Hepatocyte (in vitro differentiated cells): Measurements from ENCODE around the gene KIF13A. TPM values are rescaled to one million over a fixed set of nuclear protein-coding genes. Genes with fewer than 3 reads are reported as not detected.

Experiments used
- DNase-seq: peaks from one replicate; pipeline ENCODE4 v3.0.0-alpha.2; 2016; ENCODE audit warnings: low spot score
- H2AFZ ChIP-seq: fragments of 200-600 bp; sonication (generic); 2 replicates; pipeline ENCODE4 v1.6.0; 2016; ENCODE audit warnings: antibody characterized with exemption, mild to moderate bottlenecking
- H3K27ac ChIP-seq: fragments of 200-600 bp; sonication (generic); 2 replicates; pipeline ENCODE4 v1.5.1; 2016; ENCODE audit warnings: mild to moderate bottlenecking
- H3K27me3 ChIP-seq: fragments of 200-600 bp; sonication (generic); 2 replicates; pipeline ENCODE4 v1.6.1; 2016
- H3K36me3 ChIP-seq: fragments of 200-600 bp; sonication (generic); replicated peaks from 2 replicates; pipeline ENCODE4 v1.5.1; 2016; ENCODE audit warnings: low read depth; ENCODE audit not compliant: insufficient read depth
- H3K4me1 ChIP-seq: fragments of 200-600 bp; sonication (generic); 2 replicates; pipeline ENCODE4 v1.5.1; 2016; ENCODE audit warnings: mild to moderate bottlenecking, moderate library complexity; ENCODE audit not compliant: insufficient read depth
- H3K4me2 ChIP-seq: fragments of 200-600 bp; sonication (generic); 2 replicates; pipeline ENCODE4 v1.6.0; 2016
- H3K4me3 ChIP-seq: fragments of 200-600 bp; sonication (generic); 2 replicates; pipeline ENCODE4 v1.5.1; 2016; ENCODE audit warnings: mild to moderate bottlenecking
- H3K79me2 ChIP-seq: fragments of 200-600 bp; sonication (generic); 2 replicates; pipeline ENCODE4 v1.6.0; 2017; ENCODE audit warnings: mild to moderate bottlenecking
- H3K9me2 ChIP-seq: fragments of 200-600 bp; sonication (generic); replicated peaks from 2 replicates; pipeline ENCODE4 v1.6.0; 2017; ENCODE audit warnings: mild to moderate bottlenecking; ENCODE audit not compliant: insufficient read depth
- H3K9me3 ChIP-seq: fragments of 200-600 bp; sonication (generic); 2 replicates; pipeline ENCODE4 v1.5.1; 2016; ENCODE audit warnings: low read depth, mild to moderate bottlenecking
- H4K20me1 ChIP-seq: fragments of 200-600 bp; sonication (generic); 2 replicates; pipeline ENCODE4 v1.6.0; 2016; ENCODE audit warnings: mild to moderate bottlenecking; ENCODE audit not compliant: insufficient read depth, poor library complexity, severe bottlenecking
- CTCF ChIP-seq: fragments of 200-600 bp; sonication (generic); IDR thresholded peaks from 2 replicates; pipeline ENCODE4 v1.5.1; 2016; ENCODE audit warnings: antibody characterized with exemption, mild to moderate bottlenecking; ENCODE audit not compliant: poor library complexity
- EZH2 ChIP-seq: fragments of 200-600 bp; sonication (generic); IDR thresholded peaks from 2 replicates; pipeline ENCODE4 v1.6.1; 2016; ENCODE audit warnings: antibody characterized with exemption, mild to moderate bottlenecking, borderline replicate concordance
- EZH2phosphoT487 ChIP-seq: fragments of 200-600 bp; sonication (generic); IDR thresholded peaks from one replicate; pipeline ENCODE4 v1.6.1; 2018; ENCODE audit warnings: antibody characterized with exemption, mild to moderate bottlenecking, low read depth, moderate library complexity; ENCODE audit not compliant: unreplicated experiment, severe bottlenecking
- WGBS: methylation state at CpG from one replicate; pipeline ENCODE4 v1.1.6; 2016; ENCODE audit warnings: low lambda C conversion rate; ENCODE audit errors: missing lambda C conversion rate; 5-methylcytosine and 5-hydroxymethylcytosine counted together
- polyA plus RNA-seq: library from polyadenylated mRNA; unstranded; fragments of >200 nt; fragmentation: Nextera tagmentation; extraction: Ambion mirVana; gene quantifications from 2 replicates; pipeline ENCODE4 v1.2.1, GENCODE V29; 2016
- total RNA-seq: library from RNA; depleted of rRNA; stranded (reverse); fragments of >200 nt; gene quantifications from 2 replicates; pipeline ENCODE4 v1.2.3, GENCODE V29; 2014

Gene KIF13A
- total and polyA plus RNA-seq, 2 experiments from 2014 or later, result 13.0 to 27.9 TPM

DNA sequence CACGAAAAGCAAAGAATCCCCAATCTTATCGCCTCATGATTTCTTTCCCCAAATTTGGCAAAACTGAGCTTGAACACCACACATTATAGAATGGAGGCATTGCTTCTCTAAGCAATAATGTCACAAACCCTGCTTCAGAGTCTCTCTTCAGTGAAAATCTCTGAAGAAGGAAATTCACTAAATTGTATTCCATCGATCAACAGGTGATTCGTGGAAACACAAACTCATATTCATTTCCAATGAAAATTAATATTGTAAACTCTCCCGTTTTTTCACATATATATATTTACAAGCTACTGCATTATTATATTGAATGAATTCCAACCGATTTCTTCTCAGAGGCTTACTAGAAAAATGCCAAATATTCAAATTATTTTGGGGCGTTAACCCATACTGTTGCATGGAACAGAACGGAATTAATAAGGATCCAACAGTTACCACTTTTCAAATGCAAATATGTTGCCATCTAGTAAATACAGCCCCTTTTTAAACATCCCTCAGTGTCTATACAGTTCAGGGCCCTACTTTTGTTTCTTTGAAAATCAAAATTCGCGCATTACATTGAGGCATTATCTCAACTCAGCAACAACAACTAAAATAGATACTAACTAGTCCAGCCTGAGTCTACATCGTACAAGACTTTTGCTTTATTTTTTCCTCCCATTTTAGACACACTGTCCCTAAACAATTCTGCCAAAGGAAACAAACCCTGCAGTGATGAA lies 1.3 kb downstream of the KIF13A start:
- Histone ChIP-seq H3K9me2 (no peaks in the 10 kb centered on the region), H3K9me3 (no peaks in the 10 kb centered on the region), H3K27me3 (no peaks in the 10 kb centered on the region), H2AFZ (peak overlapping the region; percentile 83), H3K36me3 (no peaks in the 10 kb centered on the region), H3K4me2 (peak overlapping the region; percentile 82), H3K4me3 (peak overlapping the region; percentile 51), H4K20me1 (peaks cover 18% of the 10 kb centered on the region), H3K4me1 (peaks cover 26% of the 10 kb centered on the region), H3K27ac (peak overlapping the region; percentile 93), H3K79me2 (peaks cover 49% of the 10 kb centered on the region)
- TF ChIP-seq CTCF, result no peak
- WGBS, result 50% methylated on average over 11 of the region's 11 CpGs
- no peak for DNase-seq

DNA sequence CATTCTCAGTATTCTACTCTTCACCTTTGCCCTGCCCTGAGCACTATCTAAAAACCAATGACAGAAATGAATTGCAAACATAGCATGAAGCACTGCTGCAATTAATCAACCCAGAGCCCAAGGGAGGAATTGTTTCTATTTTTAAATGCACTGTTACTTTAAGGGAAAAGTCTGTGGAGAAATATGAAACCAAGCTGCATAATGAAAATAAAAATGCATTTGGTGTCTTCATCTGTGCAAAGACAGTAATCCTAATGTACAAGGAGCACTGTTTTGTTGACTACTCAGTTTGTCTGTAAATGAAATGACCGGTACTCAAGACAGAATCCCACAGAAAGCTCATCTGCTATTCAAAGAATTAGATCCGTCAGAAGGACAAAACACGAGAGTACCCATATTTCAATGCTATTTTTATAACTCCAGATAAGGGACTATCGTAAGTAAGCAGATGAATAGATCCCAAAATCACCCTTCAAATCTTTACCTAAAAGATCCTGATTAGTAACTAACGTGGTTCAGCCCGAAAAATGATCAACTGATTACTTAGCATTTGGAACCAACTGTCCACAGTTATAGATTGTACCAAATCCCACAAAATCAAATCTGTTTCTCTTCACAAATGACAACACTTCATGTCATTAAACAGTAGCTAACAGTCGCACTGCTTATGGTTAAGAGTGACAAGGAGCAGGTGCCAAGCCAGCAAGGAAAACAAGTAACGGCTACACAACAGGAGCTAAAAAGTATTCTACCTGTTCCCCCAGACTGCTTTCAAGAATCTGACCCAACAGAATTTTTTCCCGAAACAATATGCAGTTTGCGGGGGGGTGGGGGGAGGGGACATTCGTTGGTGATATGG lies 2.4 kb downstream of the KIF13A start:
- no peak for DNase-seq
- 48% methylated on average over 11 of the region's 11 CpGs for WGBS

GRCh38 chr6:17984399-17984798 lies 3.0 kb downstream of the KIF13A start:
- Histone ChIP-seq H3K9me2 (no peaks in the 10 kb centered on the region), H3K36me3 (no peaks in the 10 kb centered on the region), H3K4me1 (peaks cover 26% of the 10 kb centered on the region), H3K79me2 (peaks cover 57% of the 10 kb centered on the region), H3K27ac (no peak overlapping the region), H3K9me3 (no peaks in the 10 kb centered on the region), H3K4me3 (no peak overlapping the region), H3K27me3 (no peaks in the 10 kb centered on the region), H2AFZ (no peak overlapping the region), H4K20me1 (peaks cover 22% of the 10 kb centered on the region), H3K4me2 (peak overlapping the region; percentile 82)
- TF ChIP-seq EZH2 (no peak), EZH2phosphoT487 (no peak), CTCF (no peak)
- WGBS, result 39% methylated on average over 1 of the region's 1 CpG
- no peak for DNase-seq

More for the DNA sequence above, 2.4 kb downstream of the KIF13A start:
- peaks cover 21% of the 10 kb centered on the region for H4K20me1 ChIP-seq
- H3K4me1 ChIP-seq, result peaks cover 26% of the 10 kb centered on the region
- no peak overlapping the region for H2AFZ ChIP-seq
- TF ChIP-seq EZH2 (no peak), CTCF (no peak), EZH2phosphoT487 (no peak)
- no peaks in the 10 kb centered on the region for H3K27me3 ChIP-seq
- H3K27ac ChIP-seq, result peak overlapping the region; percentile 12
- peak overlapping the region; percentile 5 for H3K4me3 ChIP-seq
- H3K9me2 ChIP-seq, result no peaks in the 10 kb centered on the region
- H3K79me2 ChIP-seq, result peaks cover 55% of the 10 kb centered on the region
- H3K4me2 ChIP-seq, result peak overlapping the region; percentile 82
- no peaks in the 10 kb centered on the region for H3K9me3 ChIP-seq
- H3K36me3 ChIP-seq, result no peaks in the 10 kb centered on the region
